ENCODE data around the gene RANBP1.

DNA sequence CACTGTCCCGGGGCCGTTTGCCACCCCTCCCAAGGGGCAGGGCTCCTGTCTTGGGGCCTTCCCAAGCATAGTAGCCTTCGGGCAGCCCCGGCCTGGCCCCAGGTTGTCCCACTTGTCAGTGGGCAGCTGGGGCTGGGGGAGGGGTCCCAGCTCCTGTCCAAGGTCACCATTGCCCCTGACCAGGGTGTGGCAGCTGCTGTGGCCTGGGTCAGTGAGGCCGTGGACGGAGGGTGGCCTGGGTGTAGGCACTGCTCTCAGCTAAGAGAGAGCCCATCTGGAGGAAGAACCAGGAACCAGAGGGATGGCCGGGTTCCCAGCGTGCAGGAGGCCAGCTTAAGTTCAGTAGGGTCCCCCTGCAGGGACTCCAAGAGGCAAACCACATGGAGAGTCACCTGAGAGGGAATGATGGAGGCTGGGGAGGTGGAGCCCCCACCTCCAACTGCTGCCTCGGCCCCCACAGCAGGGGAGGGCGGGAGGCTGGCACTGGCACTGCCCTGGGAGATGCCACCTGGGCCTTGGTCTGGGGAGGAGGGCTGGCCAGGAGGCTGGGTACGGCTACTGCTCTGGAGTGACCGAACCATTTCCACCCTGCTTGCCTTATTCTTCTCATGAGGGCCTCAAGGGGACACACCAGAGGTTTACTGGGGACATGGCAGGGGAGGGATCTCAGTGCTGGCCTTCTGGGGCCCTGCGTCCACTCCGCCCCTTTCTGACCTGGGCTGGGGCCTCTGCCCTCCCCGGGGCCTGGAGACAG, 41.7 kb downstream of the RANBP1 start:
- TF ChIP-seq GATA2 (IDR thresholded peaks at IDR 0.05; ENCODE audit: low read depth, low read length): no peak
- TF ChIP-seq GATA3 (IDR thresholded peaks at IDR 0.05; ENCODE audit: low read depth, low read length): no peak

Data from SH-SY5Y (cell line).